Osteoblast (primary cell): ENCODE measurements around the gene RNASE7. TPM values are rescaled to one million over a fixed set of nuclear protein-coding genes. Genes with fewer than 3 reads are reported as not detected.

Experiments
- DNase-seq: peaks from one replicate; pipeline ENCODE4 v3.0.0; 2011; ENCODE audit warnings: low spot score, mixed read lengths; ENCODE audit not compliant: insufficient read length; ENCODE audit errors: missing footprints
- H2AFZ ChIP-seq: 2 replicates; pipeline ENCODE4 v1.6.0; 2011; ENCODE audit warnings: mild to moderate bottlenecking, low read length
- H3K27ac ChIP-seq: 2 replicates; pipeline ENCODE4 v1.5.1; 2011; ENCODE audit warnings: mild to moderate bottlenecking, low read depth, low read length, moderate library complexity
- H3K27me3 ChIP-seq: 2 replicates; pipeline ENCODE4 v1.6.0; 2012; ENCODE audit warnings: mild to moderate bottlenecking, control low read depth, inconsistent platforms, low read length, moderate library complexity; ENCODE audit not compliant: insufficient read depth
- H3K36me3 ChIP-seq: 2 replicates; pipeline ENCODE4 v1.5.1; 2011; ENCODE audit warnings: mild to moderate bottlenecking, low read length, control low read depth, moderate library complexity; ENCODE audit not compliant: insufficient read depth
- H3K4me1 ChIP-seq: 2 replicates; pipeline ENCODE4 v1.5.1; 2011; ENCODE audit warnings: mild to moderate bottlenecking, low read length, control low read depth, moderate library complexity; ENCODE audit not compliant: insufficient read depth
- H3K4me2 ChIP-seq: 2 replicates; pipeline ENCODE4 v1.6.0; 2011; ENCODE audit warnings: mild to moderate bottlenecking, low read length; ENCODE audit not compliant: insufficient read depth
- H3K4me3 ChIP-seq: fragments of 200-600 bp; sonication (generic); 3 replicates; pipeline ENCODE4 v1.5.1; 2012; ENCODE audit warnings: mild to moderate bottlenecking, low read length, inconsistent platforms; ENCODE audit not compliant: insufficient read depth
- H3K79me2 ChIP-seq: 2 replicates; pipeline ENCODE4 v1.6.0; 2012; ENCODE audit warnings: mild to moderate bottlenecking, low read length, control low read depth, inconsistent platforms; ENCODE audit not compliant: insufficient read depth
- H3K9me3 ChIP-seq: 2 replicates; pipeline ENCODE4 v1.5.1; 2011; ENCODE audit warnings: low read depth, low read length, control low read depth
- H4K20me1 ChIP-seq: 2 replicates; pipeline ENCODE4 v1.6.0; 2012; ENCODE audit warnings: mild to moderate bottlenecking, low read length, control low read depth; ENCODE audit not compliant: insufficient read depth
- total RNA-seq: library from RNA; depleted of rRNA; stranded (reverse); fragments of >200 nt; gene quantifications from 2 replicates; pipeline ENCODE4 v1.2.3, GENCODE V29; 2012
- TF ChIP-seq, protein P1 (sequence below): IDR thresholded peaks from 2 replicates; pipeline ENCODE4 v1.5.1; 2011; ENCODE audit warnings: mild to moderate bottlenecking, low read depth, low read length, moderate library complexity; ENCODE audit errors: extremely low read depth

RNASE7 gene
- total RNA-seq, 1 donor: not detected

DNA sequence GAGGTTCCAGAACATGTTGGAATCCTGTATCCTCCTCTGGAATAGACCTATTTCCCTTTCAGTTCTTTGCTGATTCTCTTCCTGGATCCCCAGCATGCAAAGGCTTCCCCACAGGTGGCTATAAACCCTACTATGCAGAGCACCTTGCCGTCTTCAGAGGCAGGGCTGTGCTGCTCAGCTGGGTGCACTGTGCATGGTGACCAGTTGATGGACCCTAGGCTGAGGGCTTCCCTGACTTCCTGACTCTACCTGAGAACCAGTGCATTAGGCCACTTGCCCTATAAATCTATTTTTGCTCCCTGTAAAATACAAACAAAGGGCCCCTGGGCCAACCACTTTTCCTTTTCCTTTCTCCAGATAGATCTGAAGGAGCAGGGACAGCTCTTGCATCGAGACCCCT is 42.2 kb downstream of the RNASE7 start:
- H3K27ac ChIP-seq: peak overlapping the region; percentile 64
- no peak overlapping the region for H2AFZ ChIP-seq
- H3K4me2 ChIP-seq: no peak overlapping the region
- H3K79me2 ChIP-seq: no peaks in the 10 kb centered on the region
- H3K36me3 ChIP-seq: peaks cover 69% of the 10 kb centered on the region
- TF ChIP-seq, protein P1, sequence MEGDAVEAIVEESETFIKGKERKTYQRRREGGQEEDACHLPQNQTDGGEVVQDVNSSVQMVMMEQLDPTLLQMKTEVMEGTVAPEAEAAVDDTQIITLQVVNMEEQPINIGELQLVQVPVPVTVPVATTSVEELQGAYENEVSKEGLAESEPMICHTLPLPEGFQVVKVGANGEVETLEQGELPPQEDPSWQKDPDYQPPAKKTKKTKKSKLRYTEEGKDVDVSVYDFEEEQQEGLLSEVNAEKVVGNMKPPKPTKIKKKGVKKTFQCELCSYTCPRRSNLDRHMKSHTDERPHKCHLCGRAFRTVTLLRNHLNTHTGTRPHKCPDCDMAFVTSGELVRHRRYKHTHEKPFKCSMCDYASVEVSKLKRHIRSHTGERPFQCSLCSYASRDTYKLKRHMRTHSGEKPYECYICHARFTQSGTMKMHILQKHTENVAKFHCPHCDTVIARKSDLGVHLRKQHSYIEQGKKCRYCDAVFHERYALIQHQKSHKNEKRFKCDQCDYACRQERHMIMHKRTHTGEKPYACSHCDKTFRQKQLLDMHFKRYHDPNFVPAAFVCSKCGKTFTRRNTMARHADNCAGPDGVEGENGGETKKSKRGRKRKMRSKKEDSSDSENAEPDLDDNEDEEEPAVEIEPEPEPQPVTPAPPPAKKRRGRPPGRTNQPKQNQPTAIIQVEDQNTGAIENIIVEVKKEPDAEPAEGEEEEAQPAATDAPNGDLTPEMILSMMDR: no peak
- H3K9me3 ChIP-seq: no peaks in the 10 kb centered on the region
- no peak overlapping the region for H3K4me3 ChIP-seq
- DNase-seq: peak; percentile 77
- H3K4me1 ChIP-seq: peaks cover 10% of the 10 kb centered on the region
- H4K20me1 ChIP-seq: peaks cover 5% of the 10 kb centered on the region
- H3K27me3 ChIP-seq: no peaks in the 10 kb centered on the region

DNA sequence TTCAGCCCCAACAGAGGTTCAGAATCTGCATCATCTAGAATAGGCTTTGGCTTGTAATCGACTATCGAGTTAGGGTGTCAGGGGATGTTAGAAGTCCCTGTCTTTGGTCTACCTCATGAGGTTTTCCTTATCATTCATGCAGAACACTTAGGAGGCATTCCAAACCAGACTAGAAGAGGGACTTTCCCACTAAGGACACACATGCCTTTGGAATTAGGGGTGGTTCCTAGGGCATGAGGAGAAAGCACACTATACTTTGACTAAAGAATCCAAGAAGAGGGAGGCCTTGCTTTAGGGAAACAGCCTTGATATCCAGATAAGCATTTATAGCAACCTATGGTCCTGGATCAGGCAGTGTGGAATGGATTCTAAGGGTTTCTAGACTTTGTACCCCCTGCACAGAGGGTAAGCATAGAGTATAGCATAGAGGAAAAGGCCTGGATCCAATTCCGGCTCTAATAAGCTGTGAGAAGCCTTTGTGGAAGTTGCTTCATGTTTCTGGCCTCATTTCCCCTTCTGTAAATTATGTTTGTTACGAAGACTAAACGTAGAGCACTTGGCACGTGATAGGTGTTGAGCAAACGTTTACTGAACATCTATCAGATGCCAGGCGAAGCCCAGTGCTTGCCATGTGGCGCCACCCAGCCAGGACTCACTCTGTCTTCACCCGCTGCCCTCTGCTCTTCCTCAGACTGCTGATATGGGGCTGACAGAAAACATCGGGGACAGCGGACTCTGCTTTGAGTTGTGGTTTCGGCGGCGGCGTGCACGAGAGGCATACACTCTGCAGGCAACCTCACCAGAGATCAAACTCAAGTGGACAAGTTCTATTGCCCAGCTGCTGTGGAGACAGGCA is 43.1 kb downstream of the RNASE7 start:
- peak; percentile 98 for DNase-seq
- Histone ChIP-seq H3K4me3 (no peak overlapping the region), H3K4me2 (peak overlapping the region; percentile 14), H4K20me1 (peaks cover 5% of the 10 kb centered on the region), H3K4me1 (peaks cover 10% of the 10 kb centered on the region), H3K27me3 (no peaks in the 10 kb centered on the region), H3K36me3 (peaks cover 69% of the 10 kb centered on the region), H2AFZ (no peak overlapping the region), H3K79me2 (no peaks in the 10 kb centered on the region), H3K27ac (peak overlapping the region; percentile 64), H3K9me3 (no peaks in the 10 kb centered on the region)
- TF ChIP-seq, protein P1: no peak

DNA sequence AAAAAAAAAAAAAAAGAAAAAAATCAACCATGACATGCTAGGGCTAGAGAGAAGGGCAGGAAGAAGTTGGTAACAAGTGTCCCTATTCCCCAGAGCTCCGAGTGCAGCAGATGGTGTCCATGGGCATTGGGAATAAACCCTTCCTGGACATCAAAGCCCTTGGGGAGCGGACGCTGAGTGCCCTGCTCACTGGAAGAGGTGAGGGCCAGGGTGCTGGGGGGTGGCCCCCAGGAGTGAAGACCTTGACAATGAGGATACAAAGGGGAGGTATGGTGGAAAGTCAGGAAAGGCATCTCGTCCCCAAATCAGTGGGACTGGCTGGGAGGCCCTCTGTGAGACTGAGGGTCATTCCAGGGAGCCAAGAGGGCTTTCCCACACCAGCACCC is 44.7 kb downstream of the RNASE7 start:
- TF ChIP-seq, protein P1: no peak
- H3K27ac ChIP-seq: peak overlapping the region; percentile 80
- H3K9me3 ChIP-seq: no peaks in the 10 kb centered on the region
- H3K36me3 ChIP-seq: peaks cover 61% of the 10 kb centered on the region
- no peak overlapping the region for H2AFZ ChIP-seq
- no peak for DNase-seq
- H3K4me1 ChIP-seq: peaks cover 10% of the 10 kb centered on the region
- H4K20me1 ChIP-seq: peaks cover 5% of the 10 kb centered on the region
- H3K4me2 ChIP-seq: no peak overlapping the region
- H3K79me2 ChIP-seq: no peaks in the 10 kb centered on the region
- no peak overlapping the region for H3K4me3 ChIP-seq
- H3K27me3 ChIP-seq: no peaks in the 10 kb centered on the region

DNA sequence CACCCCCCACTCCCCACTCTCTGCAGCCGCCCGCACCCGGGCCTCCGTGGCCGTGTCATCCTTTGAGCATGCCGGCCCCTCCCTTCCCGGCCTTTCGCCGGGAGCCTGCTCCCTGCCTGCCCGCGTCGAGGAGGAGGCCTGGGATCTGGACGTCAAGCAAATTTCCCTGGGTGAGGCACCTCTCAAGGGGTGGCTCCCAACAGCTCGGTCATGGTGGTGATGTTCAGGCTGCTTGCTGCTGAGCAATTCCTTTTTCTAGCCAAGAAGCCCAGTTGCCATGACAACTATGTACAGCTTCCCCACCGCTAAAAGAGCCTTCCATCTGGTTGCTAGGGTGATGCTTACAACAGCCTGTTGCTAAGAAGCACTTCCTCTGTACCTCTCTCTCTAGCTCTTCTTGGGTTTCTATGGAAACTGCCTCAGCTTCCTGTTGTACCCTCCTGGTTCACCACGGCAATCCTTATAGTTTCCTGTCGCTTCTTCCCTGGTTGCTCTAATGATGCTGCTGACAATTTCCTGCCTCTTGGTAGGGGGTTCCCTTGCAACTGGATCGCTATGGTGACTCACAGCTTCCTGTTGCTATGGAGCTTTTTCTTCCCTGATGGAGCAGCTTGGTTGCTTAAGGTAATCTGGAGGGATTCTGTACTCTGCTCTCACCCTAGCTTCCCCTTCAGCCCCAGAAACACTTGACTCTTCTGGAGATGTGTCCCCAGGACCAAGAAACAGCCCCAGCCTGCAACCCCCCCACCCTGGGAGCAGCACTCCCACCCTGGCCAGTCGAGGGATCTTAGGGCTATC is 45.3 kb downstream of the RNASE7 start:
- Histone ChIP-seq H3K4me3 (no peak overlapping the region), H2AFZ (no peak overlapping the region), H3K27ac (peak overlapping the region; percentile 80), H3K79me2 (no peaks in the 10 kb centered on the region), H3K27me3 (no peaks in the 10 kb centered on the region), H3K4me2 (no peak overlapping the region), H3K36me3 (peaks cover 55% of the 10 kb centered on the region), H4K20me1 (peaks cover 5% of the 10 kb centered on the region), H3K4me1 (peaks cover 10% of the 10 kb centered on the region), H3K9me3 (no peaks in the 10 kb centered on the region)
- peak; percentile 98 for DNase-seq
- TF ChIP-seq, protein P1: no peak
